Measurements from ENCODE around the gene KRT77. TPM values are rescaled to one million over a fixed set of nuclear protein-coding genes. Genes with fewer than 3 reads are reported as not detected.

The KRT77 gene
- total RNA-seq, 1 donor from 2014 or later: not detected

GRCh38 chr12:52643233-52644077, 59.9 kb downstream of the KRT77 start:
- no peak overlapping the region for H3K9ac ChIP-seq (ENCODE audit: low read depth in 1 of 3, low read length in 3 of 3)
- H3K36me3 ChIP-seq (ENCODE audit: control insufficient read depth in 3 of 3, insufficient read depth in 3 of 3, low read length in 3 of 3): no peaks in the 10 kb centered on the region
- no peaks in the 10 kb centered on the region for H3K4me1 ChIP-seq (ENCODE audit: control insufficient read depth in 3 of 3, insufficient read depth in 3 of 3, low read length in 3 of 3)
- no peak overlapping the region for H3K4me3 ChIP-seq (ENCODE audit: low read length in 3 of 3)
- H3K27me3 ChIP-seq (ENCODE audit: control insufficient read depth in 3 of 3, insufficient read depth in 3 of 3, low read length in 3 of 3): peaks cover 6 to 8% (median 8%) of the 10 kb centered on the region in 3 donors
- H3K9me3 ChIP-seq (ENCODE audit: control insufficient read depth in 3 of 3, low read length in 3 of 3): no peaks in the 10 kb centered on the region
- H3K27ac ChIP-seq (ENCODE audit: low read depth, low read length): no peak overlapping the region

- no peaks in the 10 kb centered on the region for H3K9me3 ChIP-seq (ENCODE audit: control insufficient read depth in 3 of 3, low read length in 3 of 3)
- H3K36me3 ChIP-seq (ENCODE audit: control insufficient read depth in 3 of 3, insufficient read depth in 3 of 3, low read length in 3 of 3): no peaks in the 10 kb centered on the region
- peaks cover 6 to 11% (median 8%) of the 10 kb centered on the region in 3 donors for H3K27me3 ChIP-seq (ENCODE audit: control insufficient read depth in 3 of 3, insufficient read depth in 3 of 3, low read length in 3 of 3)
- no peaks in the 10 kb centered on the region for H3K4me1 ChIP-seq (ENCODE audit: control insufficient read depth in 3 of 3, insufficient read depth in 3 of 3, low read length in 3 of 3)
- H3K27ac ChIP-seq (ENCODE audit: low read depth, low read length): no peak overlapping the region
- no peak overlapping the region for H3K9ac ChIP-seq (ENCODE audit: low read depth in 1 of 3, low read length in 3 of 3)
- H3K4me3 ChIP-seq (ENCODE audit: low read length in 3 of 3): no peak overlapping the region
Measured at GRCh38 chr12:52641468-52641867, 61.9 kb downstream of the KRT77 start.

Other genes starting within 250 kb of the KRT77 start
- gene KRT6C, start 229.7 kb downstream of the KRT77 start, total RNA-seq: not detected
- 1.6 TPM for gene KRT6A, start 210.3 kb downstream of the KRT77 start, total RNA-seq
- 1.6 TPM for gene KRT5, start 183.1 kb downstream of the KRT77 start, total RNA-seq
- not detected for gene KRT71, start 150.4 kb downstream of the KRT77 start, total RNA-seq
- not detected for gene KRT74, start 129.7 kb downstream of the KRT77 start, total RNA-seq
- gene KRT72, start 102.1 kb downstream of the KRT77 start, total RNA-seq: not detected
- under 0.01 TPM for gene KRT73, start 85.0 kb downstream of the KRT77 start, total RNA-seq
- gene KRT2, start 51.3 kb downstream of the KRT77 start, total RNA-seq: not detected
- 2.1 TPM for gene KRT1, start 23.1 kb downstream of the KRT77 start, total RNA-seq
- not detected for gene KRT76, start 73.8 kb upstream of the KRT77 start, total RNA-seq
- gene KRT3, start 92.6 kb upstream of the KRT77 start, total RNA-seq: not detected
- not detected for gene KRT4, start 110.6 kb upstream of the KRT77 start, total RNA-seq
- 1.6 TPM for gene KRT79, start 130.8 kb upstream of the KRT77 start, total RNA-seq
- gene KRT78, start 145.5 kb upstream of the KRT77 start, total RNA-seq: not detected
- gene KRT8, start 201.6 kb upstream of the KRT77 start, total RNA-seq: 1.6 TPM
- gene KRT18, start 245.6 kb upstream of the KRT77 start, total RNA-seq: 4.2 TPM